Inflammatory macrophage treated with lipopolysaccharide for 4 hours (primary cell): ENCODE data around the gene KRTAP5-10.
"Not testable (repeated sequence)": the region's sequence is repeated elsewhere in the genome, so short reads cannot be mapped to it uniquely, and the experiment has no call there.

Source experiments
- DNase-seq: peaks from one replicate; pipeline ENCODE4 v3.0.0-alpha.2; 2020

Gene KRTAP5-10

DNA sequence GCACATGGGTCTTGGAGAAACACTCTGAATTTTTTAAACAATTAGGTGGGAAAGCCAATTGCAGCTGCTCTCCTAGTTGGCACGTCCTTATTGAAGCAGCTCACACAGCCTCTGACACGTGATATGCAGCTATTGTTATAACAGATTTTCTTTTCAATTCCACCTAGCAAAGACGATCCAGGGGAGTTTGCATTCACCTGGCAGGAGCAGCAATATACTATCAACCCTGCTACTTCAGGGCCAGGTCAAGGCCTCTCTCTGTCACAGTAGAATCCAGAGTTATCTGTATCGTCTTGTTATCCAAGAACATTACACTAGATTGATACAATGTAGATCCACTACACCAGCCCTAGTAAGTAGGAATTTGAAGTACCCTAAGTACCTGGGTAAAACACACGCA is 9.1 kb downstream of the KRTAP5-10 start:
- DNase-seq, result no peak

- DNase-seq, result no peak
Measured at GRCh38 chr11:71575723-71576424, 10.5 kb downstream of the KRTAP5-10 start.

GRCh38 chr11:71576688-71577465 is 11.5 kb downstream of the KRTAP5-10 start:
- DNase-seq, result not testable (repeated sequence)

GRCh38 chr11:71577469-71578004 is 12.2 kb downstream of the KRTAP5-10 start:
- DNase-seq, result no peak

DNA sequence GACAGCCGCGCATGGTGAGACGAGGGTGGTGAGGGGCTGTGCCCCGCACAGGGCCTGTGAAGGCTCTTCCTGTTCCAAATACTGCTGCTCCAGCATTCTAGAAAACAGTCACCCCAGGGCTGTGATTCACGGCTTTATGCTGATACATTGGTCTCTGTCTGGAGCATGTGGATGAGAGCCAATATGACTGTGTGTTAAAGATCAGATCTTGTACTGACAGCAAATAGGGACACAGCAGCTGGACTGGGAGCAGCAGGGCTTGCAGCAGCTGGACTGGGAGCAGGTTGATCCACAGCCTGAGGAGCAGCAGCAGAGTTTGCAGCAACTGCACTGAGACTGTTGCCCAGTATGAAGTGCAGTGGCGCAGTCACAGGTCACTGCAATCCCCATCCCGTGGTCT is 14.2 kb downstream of the KRTAP5-10 start:
- not testable (repeated sequence) for DNase-seq

GRCh38 chr11:71580057-71581003 is 15.0 kb downstream of the KRTAP5-10 start:
- peak; percentile 27 for DNase-seq

DNA sequence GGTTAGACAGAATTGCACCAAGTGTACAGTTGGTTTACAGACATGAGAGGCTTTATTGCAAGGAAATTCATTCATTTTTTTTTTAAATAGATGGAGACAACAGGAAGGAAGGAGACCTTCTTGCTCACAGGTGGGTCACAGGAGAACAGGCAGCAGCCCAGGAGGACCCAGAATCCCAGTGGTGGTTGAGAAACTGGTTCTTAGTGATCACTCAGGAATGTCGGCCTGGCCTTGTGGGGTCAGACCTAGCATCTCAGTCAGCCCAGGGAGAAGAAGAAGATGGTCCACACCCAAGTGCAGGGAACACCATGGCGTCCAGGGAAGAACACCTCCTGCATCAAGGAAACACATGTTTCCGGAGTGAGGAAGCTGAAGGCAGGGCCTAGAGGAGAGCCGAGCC is 16.5 kb downstream of the KRTAP5-10 start:
- no peak for DNase-seq

DNA sequence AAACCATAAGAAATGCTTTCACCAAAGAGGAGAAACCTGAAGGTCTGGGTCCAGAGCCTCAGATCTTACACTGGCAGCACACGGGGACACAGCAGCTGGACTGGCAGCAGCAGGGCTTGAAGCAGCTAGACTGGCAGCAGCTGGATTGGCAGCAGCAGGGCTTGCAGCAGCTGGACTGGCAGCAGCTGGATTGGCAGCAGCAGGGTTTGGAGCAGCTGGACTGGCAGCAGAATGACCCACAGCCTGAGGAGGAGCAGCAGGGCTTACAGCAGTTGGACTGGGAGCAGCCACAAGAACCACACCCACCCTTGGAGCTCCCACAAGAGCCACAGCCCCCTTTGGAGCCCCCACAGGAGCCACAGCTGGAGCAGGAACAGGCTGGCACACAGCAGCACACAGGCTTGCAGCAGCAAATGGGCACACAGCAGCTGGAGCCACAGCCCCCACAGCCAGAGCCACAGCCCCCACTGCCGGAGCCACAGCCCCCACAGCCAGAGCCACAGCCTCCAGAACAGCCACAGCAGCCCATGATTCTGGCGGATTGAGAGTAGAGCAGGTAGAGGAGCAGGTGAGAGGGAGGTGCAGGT is 17.0 kb downstream of the KRTAP5-10 start, which contains the start of gene KRTAP5-11:
Gene KRTAP5-11, minus strand, starts transcription at position 567 of the 587 bp plus-strand sequence. Its CDS starts 38 bp downstream, at position 529.
- no peak for DNase-seq

- DNase-seq, result not testable (repeated sequence)
Measured at GRCh38 chr11:71582969-71583368, 17.6 kb downstream of the KRTAP5-10 start.

DNA sequence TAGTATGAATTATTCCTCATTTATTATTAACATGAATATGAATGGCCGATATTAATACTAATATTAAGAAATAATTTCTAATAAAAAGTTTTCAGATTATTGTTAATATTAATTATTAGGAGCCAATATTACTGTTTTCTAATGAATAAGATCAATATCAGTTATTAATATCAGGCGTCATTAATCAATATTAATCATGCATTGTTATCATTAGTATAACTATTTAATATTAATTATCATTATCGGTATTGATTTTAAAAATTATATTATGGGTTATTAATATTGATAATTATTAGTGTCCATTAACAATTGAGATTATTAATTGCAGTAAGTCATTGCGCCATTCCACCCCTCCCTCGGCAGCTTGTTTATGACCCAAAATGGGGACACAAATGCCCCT is 20.3 kb downstream of the KRTAP5-10 start:
- not testable (repeated sequence) for DNase-seq

DNA sequence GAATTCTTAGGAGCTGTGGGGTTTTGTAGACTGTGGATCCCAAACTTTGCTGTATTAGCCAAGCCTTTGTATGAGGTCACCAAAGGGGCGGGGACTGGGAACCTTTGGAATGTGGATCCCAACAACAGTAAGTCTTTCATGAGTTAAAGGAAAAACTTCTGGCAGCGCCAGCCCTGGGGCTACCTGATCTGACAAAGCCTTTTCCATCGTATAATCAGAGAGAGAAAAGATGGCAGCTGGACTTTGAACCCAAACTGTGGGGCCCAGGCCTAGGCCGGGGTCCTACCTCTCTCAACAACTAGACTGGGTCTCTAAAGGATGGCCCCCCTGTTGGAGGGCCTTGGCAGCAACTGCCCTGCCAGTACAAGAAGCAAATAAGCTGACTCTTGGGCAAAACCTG is 23.0 kb downstream of the KRTAP5-10 start:
- not testable (repeated sequence) for DNase-seq

GRCh38 chr11:71588822-71589545 is 23.6 kb downstream of the KRTAP5-10 start:
- DNase-seq, result not testable (repeated sequence)

DNA sequence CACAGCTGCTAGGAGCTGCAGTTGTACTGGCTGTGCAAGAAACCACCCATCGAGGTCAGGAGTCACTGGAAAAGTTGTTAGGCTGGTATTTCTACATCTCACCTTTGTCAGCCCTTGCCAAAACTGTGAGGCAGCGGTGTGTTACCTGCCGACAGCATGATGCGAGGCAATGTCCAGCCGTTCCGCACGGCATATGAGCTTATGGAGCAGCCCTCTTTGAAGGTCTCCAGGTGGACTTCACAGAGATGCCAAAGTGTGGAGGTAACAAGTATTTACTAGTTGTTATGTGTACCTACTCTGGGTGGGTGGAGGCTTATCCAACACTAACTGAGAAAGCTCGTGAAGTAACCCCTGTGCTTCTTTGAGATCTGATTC is 24.2 kb downstream of the KRTAP5-10 start:
- not testable (repeated sequence) for DNase-seq

GRCh38 chr11:71603221-71603620 is 37.9 kb downstream of the KRTAP5-10 start:
- DNase-seq, result not testable (repeated sequence)

DNA sequence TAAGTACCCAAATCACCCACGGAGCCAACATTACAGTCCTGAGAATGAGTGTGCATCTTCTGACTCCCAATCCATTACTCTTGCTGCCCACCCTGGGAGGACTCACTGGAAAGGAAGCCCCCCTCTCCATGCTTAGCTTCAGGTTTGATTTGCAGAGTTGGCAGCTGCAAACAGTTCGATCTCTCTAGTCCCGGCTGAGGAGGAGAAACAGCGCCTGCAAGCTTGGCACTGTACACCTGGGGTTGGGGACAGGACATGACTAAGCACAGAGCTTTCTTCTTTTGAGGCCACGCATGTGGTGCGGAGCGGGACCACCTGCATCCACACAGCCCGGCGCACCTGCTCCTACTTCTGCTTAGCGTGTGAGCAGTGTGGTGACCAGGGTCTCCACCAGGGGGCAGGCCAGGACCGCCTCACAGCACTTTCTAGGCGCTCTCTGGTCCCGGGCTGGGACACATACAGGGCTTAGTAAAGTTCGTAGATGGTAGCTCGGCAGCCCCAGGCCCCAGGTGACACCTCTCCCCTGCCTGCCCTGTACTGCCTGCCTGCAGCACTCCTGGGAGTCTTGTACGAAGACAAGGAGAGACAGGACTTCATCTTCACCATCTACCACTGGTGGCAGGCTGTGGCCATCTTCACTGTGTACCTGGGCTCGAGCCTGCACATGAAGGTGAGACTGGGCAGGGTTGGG is 39.6 kb downstream of the KRTAP5-10 start:
- not testable (repeated sequence) for DNase-seq

DNA sequence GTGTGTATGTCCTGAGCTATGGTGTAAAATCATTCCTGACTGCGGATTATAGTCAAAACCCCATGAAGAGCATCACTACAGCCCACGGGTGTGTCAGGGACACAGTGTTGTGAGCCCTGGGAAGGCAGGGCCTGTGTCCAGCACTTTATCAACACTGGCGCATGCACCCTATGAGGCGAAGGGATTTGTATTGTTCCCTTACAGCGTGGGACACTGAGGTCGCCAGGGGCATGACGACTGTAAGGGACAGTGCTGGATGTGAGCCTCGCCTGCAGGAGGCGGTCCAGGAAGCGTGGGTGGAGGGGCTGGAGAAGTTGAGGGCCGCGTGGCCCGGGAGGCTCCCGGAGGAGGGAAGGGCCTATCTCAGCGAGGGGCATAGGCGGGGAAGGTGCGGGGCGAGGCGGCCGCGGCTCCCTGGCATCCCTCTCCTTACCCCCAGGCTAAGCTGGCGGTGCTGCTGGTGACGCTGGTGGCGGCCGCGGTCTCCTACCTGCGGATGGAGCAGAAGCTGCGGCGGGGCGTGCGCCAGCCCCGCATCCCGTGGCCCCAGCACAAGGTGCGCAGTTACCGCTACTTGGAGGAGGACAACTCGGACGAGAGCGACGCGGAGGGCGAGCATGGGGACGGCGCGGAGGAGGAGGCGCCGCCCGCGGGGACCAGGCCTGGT is 41.6 kb downstream of the KRTAP5-10 start:
- not testable (repeated sequence) for DNase-seq

DNA sequence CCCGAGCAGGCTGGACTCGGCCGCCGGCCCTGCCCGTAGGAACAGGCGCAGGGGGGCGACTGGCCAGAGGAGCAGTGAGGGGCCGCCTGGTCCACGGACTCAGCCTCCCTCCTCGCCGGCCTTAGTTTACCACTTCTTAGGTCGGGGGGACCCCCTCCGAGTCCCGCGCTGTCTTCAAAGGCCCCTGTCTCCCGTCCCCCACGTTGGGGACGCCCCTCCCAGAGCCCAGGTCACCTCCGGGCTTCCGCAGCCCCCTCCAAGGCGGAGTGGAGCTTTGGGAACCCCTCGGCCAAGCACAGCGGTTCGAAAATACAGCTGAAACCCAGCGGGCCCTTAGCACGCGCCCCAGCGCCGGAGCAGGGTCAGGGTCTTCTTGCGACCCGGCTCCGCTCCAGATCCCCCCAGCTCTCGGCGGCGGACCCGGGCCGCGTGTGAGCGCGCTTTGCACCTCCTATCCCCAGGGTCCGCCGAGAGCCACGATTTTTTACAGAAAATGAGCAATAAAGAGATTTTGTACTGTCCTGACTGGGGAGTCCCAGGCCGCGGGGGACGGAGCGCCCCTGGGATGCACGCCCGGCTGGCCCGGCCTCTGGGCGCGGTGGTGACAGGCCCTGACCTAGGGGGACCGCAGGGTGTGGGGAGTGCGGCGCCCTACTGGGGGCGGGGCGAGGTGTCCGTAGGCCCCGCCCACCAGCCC is 42.3 kb downstream of the KRTAP5-10 start:
- not testable (repeated sequence) for DNase-seq

DNA sequence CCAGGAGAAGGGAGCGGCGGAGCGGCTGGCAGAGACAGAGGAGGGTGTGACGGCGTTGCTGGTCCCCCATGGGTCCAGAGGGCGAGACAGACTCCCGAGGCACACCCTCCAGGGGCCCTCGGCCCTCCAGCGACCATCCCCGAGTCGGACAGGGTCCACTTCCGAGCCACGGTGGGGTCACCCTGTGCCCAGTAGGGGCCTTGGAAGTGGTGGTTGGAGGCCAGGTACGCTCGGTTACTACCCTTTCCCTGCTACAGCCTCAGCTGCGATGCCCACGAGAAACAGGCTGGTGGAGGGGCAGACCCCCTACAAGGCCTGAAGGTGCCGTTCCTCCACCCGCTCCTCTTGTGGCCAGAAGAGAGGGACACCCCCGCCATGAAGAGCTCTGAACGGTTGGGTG is 42.9 kb downstream of the KRTAP5-10 start:
- DNase-seq, result not testable (repeated sequence)

DNA sequence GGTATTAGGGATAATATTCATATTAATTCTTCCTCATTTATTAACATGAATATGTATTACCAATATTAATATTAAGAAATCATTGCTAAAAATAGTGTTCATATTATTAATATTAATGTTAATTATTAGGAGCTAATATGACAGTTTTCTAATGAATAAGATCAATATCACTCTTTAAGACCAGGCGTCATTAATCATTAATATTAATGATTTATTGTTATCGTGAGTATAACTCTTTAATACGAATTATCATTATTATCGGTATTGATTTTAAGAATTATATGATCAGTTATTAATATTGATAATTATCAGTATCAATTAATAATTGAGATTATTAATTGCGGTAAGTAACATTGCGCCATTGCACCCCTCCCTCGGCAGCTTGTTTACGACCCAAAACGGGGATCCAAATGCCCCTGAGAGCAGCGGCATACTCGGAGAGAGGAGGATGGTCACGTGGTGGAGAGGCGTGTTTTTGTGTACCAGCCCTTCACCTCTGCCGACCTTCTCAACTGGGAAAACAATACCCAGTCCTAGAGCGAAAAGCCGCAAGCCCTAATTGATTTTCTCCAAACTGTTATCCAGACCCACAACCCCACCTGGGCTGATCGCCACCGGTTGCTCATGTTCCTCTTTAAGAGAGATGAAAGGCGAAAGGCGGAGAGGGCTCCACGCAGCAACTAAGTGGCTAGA is 46.0 kb downstream of the KRTAP5-10 start:
- not testable (repeated sequence) for DNase-seq
